ENCODE measurements around the gene ZNF160. TPM values are rescaled to one million over a fixed set of nuclear protein-coding genes. Genes with fewer than 3 reads are reported as not detected.

ZNF160 gene
- total RNA-seq, 1 experiment from 2014 or later: 7.8 TPM

GRCh38 chr19:53078668-53079067 is 24.6 kb downstream of the ZNF160 start:
- H3K27me3 Mint-ChIP-seq (ENCODE audit: unreplicated experiment): no peaks in the 10 kb centered on the region
- peaks cover 38% of the 10 kb centered on the region for H3K9me3 Mint-ChIP-seq (ENCODE audit: low read depth, unreplicated experiment)
- no peak overlapping the region for H3K27ac Mint-ChIP-seq (ENCODE audit: unreplicated experiment)
- intact Hi-C loops (cut with micrococcal nuclease; ENCODE audit: unreplicated experiment): no loop called here
- no peak for TF ChIP-seq CTCF (IDR thresholded peaks at IDR 0.05; ENCODE audit: unreplicated experiment)
- H3K4me3 Mint-ChIP-seq (ENCODE audit: low read depth, unreplicated experiment): no peak overlapping the region
- DNase-seq: no peak
- CTCF ChIA-PET: no interaction called here
- BruUV-seq (replicated peaks): no TSS peak
- H3K4me1 Mint-ChIP-seq (ENCODE audit: low read depth, unreplicated experiment): no peaks in the 10 kb centered on the region
- peaks cover 6% of the 10 kb centered on the region for H3K36me3 Mint-ChIP-seq (ENCODE audit: insufficient read depth, unreplicated experiment)

GRCh38 chr19:53076984-53077383 is 26.2 kb downstream of the ZNF160 start:
- DNase-seq: no peak
- TF ChIP-seq CTCF (IDR thresholded peaks at IDR 0.05; ENCODE audit: unreplicated experiment): no peak
- intact Hi-C loops (cut with micrococcal nuclease; ENCODE audit: unreplicated experiment): no loop called here
- Mint-ChIP-seq H3K4me3 (ENCODE audit: low read depth, unreplicated experiment) (no peak overlapping the region), H3K27me3 (ENCODE audit: unreplicated experiment) (no peaks in the 10 kb centered on the region), H3K9me3 (ENCODE audit: low read depth, unreplicated experiment) (peaks cover 34% of the 10 kb centered on the region), H3K27ac (ENCODE audit: unreplicated experiment) (no peak overlapping the region), H3K4me1 (ENCODE audit: low read depth, unreplicated experiment) (no peaks in the 10 kb centered on the region), H3K36me3 (ENCODE audit: insufficient read depth, unreplicated experiment) (peaks cover 11% of the 10 kb centered on the region)
- CTCF ChIA-PET: interaction anchor here (0.6 kb wide), 1 partner anchor 137 kb away, joined by 4 read pairs; no protein-coding TSS in a partner anchor
- no TSS peak for BruUV-seq (replicated peaks)

- peaks cover 29% of the 10 kb centered on the region for H3K9me3 Mint-ChIP-seq (ENCODE audit: low read depth, unreplicated experiment)
- H3K4me1 Mint-ChIP-seq (ENCODE audit: low read depth, unreplicated experiment): no peaks in the 10 kb centered on the region
- peaks cover 5% of the 10 kb centered on the region for H3K36me3 Mint-ChIP-seq (ENCODE audit: insufficient read depth, unreplicated experiment)
- BruUV-seq (replicated peaks): no TSS peak
- no peak overlapping the region for H3K27ac Mint-ChIP-seq (ENCODE audit: unreplicated experiment)
- no peak for DNase-seq
- no peaks in the 10 kb centered on the region for H3K27me3 Mint-ChIP-seq (ENCODE audit: unreplicated experiment)
- intact Hi-C loops (cut with micrococcal nuclease; ENCODE audit: unreplicated experiment): no loop called here
- CTCF ChIA-PET: no interaction called here
- H3K4me3 Mint-ChIP-seq (ENCODE audit: low read depth, unreplicated experiment): no peak overlapping the region
- TF ChIP-seq CTCF (IDR thresholded peaks at IDR 0.05; ENCODE audit: unreplicated experiment): no peak
Observed at GRCh38 chr19:53068834-53069233, 34.4 kb downstream of the ZNF160 start.

GRCh38 chr19:53068199-53068598 is 35.0 kb downstream of the ZNF160 start:
- peaks cover 29% of the 10 kb centered on the region for H3K9me3 Mint-ChIP-seq (ENCODE audit: low read depth, unreplicated experiment)
- no peak for DNase-seq
- peaks cover 3% of the 10 kb centered on the region for H3K36me3 Mint-ChIP-seq (ENCODE audit: insufficient read depth, unreplicated experiment)
- no TSS peak for BruUV-seq (replicated peaks)
- no peak overlapping the region for H3K4me3 Mint-ChIP-seq (ENCODE audit: low read depth, unreplicated experiment)
- no peak for TF ChIP-seq CTCF (IDR thresholded peaks at IDR 0.05; ENCODE audit: unreplicated experiment)
- no peak overlapping the region for H3K27ac Mint-ChIP-seq (ENCODE audit: unreplicated experiment)
- CTCF ChIA-PET: no interaction called here
- intact Hi-C loops (cut with micrococcal nuclease; ENCODE audit: unreplicated experiment): no loop called here
- no peaks in the 10 kb centered on the region for H3K27me3 Mint-ChIP-seq (ENCODE audit: unreplicated experiment)
- no peaks in the 10 kb centered on the region for H3K4me1 Mint-ChIP-seq (ENCODE audit: low read depth, unreplicated experiment)
